Thoracic aorta (tissue), 2 donors: Measurements from ENCODE around the gene CTNNA2. TPM values are rescaled to one million over a fixed set of nuclear protein-coding genes. Genes with fewer than 3 reads are reported as not detected.

Experiments
- ATAC-seq: fragments of 150-250 bp; one replicate; pipeline ENCODE4 v1.8.0; 2017; ENCODE audit warnings: low read depth; ENCODE audit not compliant: insufficient number of reproducible peaks, low FRiP score
- DNase-seq: peaks from one replicate; pipeline ENCODE4 v3.0.0-alpha.2; 2020; ENCODE audit warnings: low spot score
- H3K27ac ChIP-seq, 2 donors: fragments of 200-600 bp; sonication (generic); 1 replicate in 1 of 2; 2 replicates in 1 of 2; pipeline ENCODE4 v1.5.1; 2016; ENCODE audit warnings: mild to moderate bottlenecking in 2 of 2, moderate library complexity in 2 of 2
- H3K27me3 ChIP-seq: fragments of 200-600 bp; sonication (generic); replicated peaks from 2 replicates; pipeline ENCODE4 v1.6.0; 2016; ENCODE audit warnings: mild to moderate bottlenecking; ENCODE audit not compliant: insufficient read depth
- H3K36me3 ChIP-seq: fragments of 200-600 bp; sonication (generic); one replicate; pipeline ENCODE4 v1.5.1; 2016
- H3K4me1 ChIP-seq, 2 donors: fragments of 200-600 bp; sonication (generic); 1 replicate in 1 of 2; 2 replicates in 1 of 2; pipeline versions ENCODE4 v1.5.1 to v1.6.0; 2016; ENCODE audit warnings: low read depth in 2 of 2, mild to moderate bottlenecking in 1 of 2; ENCODE audit not compliant: control insufficient read depth in 1 of 2
- H3K4me3 ChIP-seq: fragments of 200-600 bp; sonication (generic); 2 replicates; pipeline ENCODE4 v1.5.1; 2016; ENCODE audit warnings: mild to moderate bottlenecking
- H3K9me3 ChIP-seq: fragments of 200-600 bp; sonication (generic); 2 replicates; pipeline ENCODE4 v1.5.1; 2016
- CTCF ChIP-seq: fragments of 200-600 bp; sonication (generic); IDR thresholded peaks from one replicate; pipeline ENCODE4 v1.5.1; 2019; ENCODE audit warnings: antibody characterized with exemption
- total RNA-seq, 2 donors: library from RNA; depleted of rRNA; stranded (reverse); fragments of >200 nt; gene quantifications; one replicate each; pipeline versions ENCODE4 v1.1.0 to v1.2.3, GENCODE V29; 2016

Gene CTNNA2
- total RNA-seq, 2 donors from 2014 or later: not detected

- H3K4me3 ChIP-seq: no peak overlapping the region
- H3K27ac ChIP-seq: no peak overlapping the region
- no peaks in the 10 kb centered on the region for H3K4me1 ChIP-seq
- TF ChIP-seq CTCF: no peak
- DNase-seq (no peak), ATAC-seq (no peak)
- no peaks in the 10 kb centered on the region for H3K27me3 ChIP-seq
- H3K9me3 ChIP-seq: no peaks in the 10 kb centered on the region
- no peaks in the 10 kb centered on the region for H3K36me3 ChIP-seq
These were observed 881.1 kb downstream of the CTNNA2 start for GRCh38 chr2:80393991-80394390.

GRCh38 chr2:80395251-80395650, 882.4 kb downstream of the CTNNA2 start:
- H3K9me3 ChIP-seq: no peaks in the 10 kb centered on the region
- ATAC-seq (no peak), DNase-seq (no peak)
- no peak for TF ChIP-seq CTCF
- no peaks in the 10 kb centered on the region for H3K4me1 ChIP-seq
- no peak overlapping the region for H3K4me3 ChIP-seq
- H3K36me3 ChIP-seq: no peaks in the 10 kb centered on the region
- no peak overlapping the region for H3K27ac ChIP-seq
- no peaks in the 10 kb centered on the region for H3K27me3 ChIP-seq

- no peaks in the 10 kb centered on the region for H3K9me3 ChIP-seq
- no peak overlapping the region for H3K27ac ChIP-seq
- no peak for ATAC-seq
- no peak for TF ChIP-seq CTCF
- no peaks in the 10 kb centered on the region for H3K4me1 ChIP-seq
- H3K4me3 ChIP-seq: no peak overlapping the region
- no peaks in the 10 kb centered on the region for H3K27me3 ChIP-seq
- no peak for DNase-seq
- H3K36me3 ChIP-seq: no peaks in the 10 kb centered on the region
These were observed 883.4 kb downstream of the CTNNA2 start for GRCh38 chr2:80396276-80396675.

- ATAC-seq (no peak), DNase-seq (no peak)
- H3K9me3 ChIP-seq: no peaks in the 10 kb centered on the region
- no peaks in the 10 kb centered on the region for H3K27me3 ChIP-seq
- no peak overlapping the region for H3K27ac ChIP-seq
- no peak for TF ChIP-seq CTCF
- H3K36me3 ChIP-seq: no peaks in the 10 kb centered on the region
- no peak overlapping the region for H3K4me3 ChIP-seq
- no peaks in the 10 kb centered on the region for H3K4me1 ChIP-seq
These were observed 890.2 kb downstream of the CTNNA2 start for GRCh38 chr2:80403081-80403480.

GRCh38 chr2:80407377-80407776, 894.5 kb downstream of the CTNNA2 start:
- no peak for TF ChIP-seq CTCF
- ATAC-seq: no peak

More at GRCh38 chr2:80407377-80407776, 894.5 kb downstream of the CTNNA2 start:
- Histone ChIP-seq H3K27ac (no peak overlapping the region), H3K4me3 (no peak overlapping the region), H3K9me3 (no peaks in the 10 kb centered on the region), H3K36me3 (no peaks in the 10 kb centered on the region), H3K4me1 (no peaks in the 10 kb centered on the region), H3K27me3 (no peaks in the 10 kb centered on the region)
- no peak for DNase-seq
